Measurements from ENCODE around the gene XPNPEP3.

DNA sequence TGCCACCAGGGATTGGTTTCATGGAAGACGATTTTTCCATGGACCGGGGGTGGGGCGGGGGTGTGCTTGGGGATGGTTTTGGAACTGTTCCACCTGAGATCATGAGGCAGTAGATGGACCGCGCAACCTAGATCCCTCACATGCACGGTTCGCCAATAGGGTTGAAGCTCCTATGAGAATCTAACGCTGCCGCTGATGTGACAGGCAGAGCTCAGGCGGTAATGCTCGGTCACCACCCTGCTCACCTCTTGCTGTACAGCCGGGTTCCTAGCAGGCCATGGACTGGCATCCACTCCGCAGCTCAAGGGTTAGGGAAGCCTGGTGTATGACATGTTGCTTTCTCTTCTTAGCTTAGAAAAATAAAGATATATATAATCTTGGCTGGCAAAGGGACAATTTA lies 116.2 kb downstream of the XPNPEP3 start:
- TF ChIP-seq, protein P1, sequence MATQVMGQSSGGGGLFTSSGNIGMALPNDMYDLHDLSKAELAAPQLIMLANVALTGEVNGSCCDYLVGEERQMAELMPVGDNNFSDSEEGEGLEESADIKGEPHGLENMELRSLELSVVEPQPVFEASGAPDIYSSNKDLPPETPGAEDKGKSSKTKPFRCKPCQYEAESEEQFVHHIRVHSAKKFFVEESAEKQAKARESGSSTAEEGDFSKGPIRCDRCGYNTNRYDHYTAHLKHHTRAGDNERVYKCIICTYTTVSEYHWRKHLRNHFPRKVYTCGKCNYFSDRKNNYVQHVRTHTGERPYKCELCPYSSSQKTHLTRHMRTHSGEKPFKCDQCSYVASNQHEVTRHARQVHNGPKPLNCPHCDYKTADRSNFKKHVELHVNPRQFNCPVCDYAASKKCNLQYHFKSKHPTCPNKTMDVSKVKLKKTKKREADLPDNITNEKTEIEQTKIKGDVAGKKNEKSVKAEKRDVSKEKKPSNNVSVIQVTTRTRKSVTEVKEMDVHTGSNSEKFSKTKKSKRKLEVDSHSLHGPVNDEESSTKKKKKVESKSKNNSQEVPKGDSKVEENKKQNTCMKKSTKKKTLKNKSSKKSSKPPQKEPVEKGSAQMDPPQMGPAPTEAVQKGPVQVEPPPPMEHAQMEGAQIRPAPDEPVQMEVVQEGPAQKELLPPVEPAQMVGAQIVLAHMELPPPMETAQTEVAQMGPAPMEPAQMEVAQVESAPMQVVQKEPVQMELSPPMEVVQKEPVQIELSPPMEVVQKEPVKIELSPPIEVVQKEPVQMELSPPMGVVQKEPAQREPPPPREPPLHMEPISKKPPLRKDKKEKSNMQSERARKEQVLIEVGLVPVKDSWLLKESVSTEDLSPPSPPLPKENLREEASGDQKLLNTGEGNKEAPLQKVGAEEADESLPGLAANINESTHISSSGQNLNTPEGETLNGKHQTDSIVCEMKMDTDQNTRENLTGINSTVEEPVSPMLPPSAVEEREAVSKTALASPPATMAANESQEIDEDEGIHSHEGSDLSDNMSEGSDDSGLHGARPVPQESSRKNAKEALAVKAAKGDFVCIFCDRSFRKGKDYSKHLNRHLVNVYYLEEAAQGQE (IDR thresholded peaks at IDR 0.05; ENCODE audit: low read depth, low read length): no peak
- TF ChIP-seq, protein P2, sequence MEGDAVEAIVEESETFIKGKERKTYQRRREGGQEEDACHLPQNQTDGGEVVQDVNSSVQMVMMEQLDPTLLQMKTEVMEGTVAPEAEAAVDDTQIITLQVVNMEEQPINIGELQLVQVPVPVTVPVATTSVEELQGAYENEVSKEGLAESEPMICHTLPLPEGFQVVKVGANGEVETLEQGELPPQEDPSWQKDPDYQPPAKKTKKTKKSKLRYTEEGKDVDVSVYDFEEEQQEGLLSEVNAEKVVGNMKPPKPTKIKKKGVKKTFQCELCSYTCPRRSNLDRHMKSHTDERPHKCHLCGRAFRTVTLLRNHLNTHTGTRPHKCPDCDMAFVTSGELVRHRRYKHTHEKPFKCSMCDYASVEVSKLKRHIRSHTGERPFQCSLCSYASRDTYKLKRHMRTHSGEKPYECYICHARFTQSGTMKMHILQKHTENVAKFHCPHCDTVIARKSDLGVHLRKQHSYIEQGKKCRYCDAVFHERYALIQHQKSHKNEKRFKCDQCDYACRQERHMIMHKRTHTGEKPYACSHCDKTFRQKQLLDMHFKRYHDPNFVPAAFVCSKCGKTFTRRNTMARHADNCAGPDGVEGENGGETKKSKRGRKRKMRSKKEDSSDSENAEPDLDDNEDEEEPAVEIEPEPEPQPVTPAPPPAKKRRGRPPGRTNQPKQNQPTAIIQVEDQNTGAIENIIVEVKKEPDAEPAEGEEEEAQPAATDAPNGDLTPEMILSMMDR (IDR thresholded peaks at IDR 0.05): no peak
- TF ChIP-seq EZH2phosphoT487 (IDR thresholded peaks at IDR 0.05; ENCODE audit: borderline replicate concordance, low read depth) (no peak), POLR2AphosphoS5 (IDR thresholded peaks at IDR 0.05; ENCODE audit: low read depth, low read length) (no peak), FOXJ3 (CRISPR knock-in tag; IDR thresholded peaks at IDR 0.05) (no peak), MEF2A (IDR thresholded peaks at IDR 0.05; ENCODE audit: borderline replicate concordance, low read depth) (no peak), RFX5 (IDR thresholded peaks at IDR 0.05; ENCODE audit: low read length) (no peak), TAF1 (IDR thresholded peaks at IDR 0.05; ENCODE audit: borderline replicate concordance, low read depth, low read length) (no peak), EP300 (IDR thresholded peaks at IDR 0.05; ENCODE audit: borderline replicate concordance in 1 of 2, low read depth in 1 of 2, low read length in 1 of 2) (no peak), RAD21 (IDR thresholded peaks at IDR 0.05; ENCODE audit: low read length) (no peak), SIN3A (IDR thresholded peaks at IDR 0.05; ENCODE audit: borderline replicate concordance, low read depth, low read length) (no peak), RXRA (IDR thresholded peaks at IDR 0.05; ENCODE audit: borderline replicate concordance, low read depth) (no peak), ELF1 (IDR thresholded peaks at IDR 0.05) (no peak)
- TF ChIP-seq, protein P3, sequence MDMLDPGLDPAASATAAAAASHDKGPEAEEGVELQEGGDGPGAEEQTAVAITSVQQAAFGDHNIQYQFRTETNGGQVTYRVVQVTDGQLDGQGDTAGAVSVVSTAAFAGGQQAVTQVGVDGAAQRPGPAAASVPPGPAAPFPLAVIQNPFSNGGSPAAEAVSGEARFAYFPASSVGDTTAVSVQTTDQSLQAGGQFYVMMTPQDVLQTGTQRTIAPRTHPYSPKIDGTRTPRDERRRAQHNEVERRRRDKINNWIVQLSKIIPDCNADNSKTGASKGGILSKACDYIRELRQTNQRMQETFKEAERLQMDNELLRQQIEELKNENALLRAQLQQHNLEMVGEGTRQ (IDR thresholded peaks at IDR 0.05; ENCODE audit: borderline replicate concordance, low read depth, low read length): no peak

Data from SK-N-SH (cell line).